GM13976 (cell line): ENCODE measurements around the gene AAMDC.

Experiments
- DNase-seq: peaks from one replicate; pipeline ENCODE4 v3.0.0; 2012; ENCODE audit warnings: low spot score
- CTCF ChIP-seq: IDR thresholded peaks from 2 replicates; pipeline ENCODE4 v1.5.1; 2012; ENCODE audit warnings: borderline replicate concordance, mild to moderate bottlenecking; ENCODE audit not compliant: insufficient read depth; ENCODE audit errors: extremely low read depth, missing control alignments, control extremely low read depth
- in situ Hi-C: fragments of 300-500 bp; cut with MboI; formaldehyde crosslinking; loops from one replicate; pipeline ENCODE4 v1.12.0; 2022; ENCODE audit warnings: low sequenced_read_pairs, mixed read lengths, inconsistent platforms; ENCODE audit not compliant: unreplicated experiment

AAMDC gene

GRCh38 chr11:77783025-77783424 lies 37.9 kb upstream of the AAMDC start:
- DNase-seq = no peak
- in situ Hi-C loops = no loop called here
- TF ChIP-seq CTCF = no peak

- in situ Hi-C loops = no loop called here
- no peak for DNase-seq
- TF ChIP-seq CTCF = no peak
These were observed 36.4 kb upstream of the AAMDC start for GRCh38 chr11:77784572-77784971.

GRCh38 chr11:77789061-77789730 lies 31.7 kb upstream of the AAMDC start:
- no peak for TF ChIP-seq CTCF
- in situ Hi-C loops = no loop called here
- DNase-seq = no peak

GRCh38 chr11:77789731-77790476 lies 31.0 kb upstream of the AAMDC start:
- in situ Hi-C loops = no loop called here

GRCh38 chr11:77791301-77791700 lies 29.6 kb upstream of the AAMDC start:
- no peak for DNase-seq
- TF ChIP-seq CTCF = no peak
- in situ Hi-C loops = no loop called here

More at GRCh38 chr11:77789731-77790476, 31.0 kb upstream of the AAMDC start:
- no peak for DNase-seq
- TF ChIP-seq CTCF = no peak

GRCh38 chr11:77793972-77794371 lies 27.0 kb upstream of the AAMDC start:
- in situ Hi-C loops = no loop called here
- no peak for TF ChIP-seq CTCF
- DNase-seq = no peak

- in situ Hi-C loops = no loop called here
- no peak for TF ChIP-seq CTCF
- DNase-seq = no peak
These were observed 21.6 kb upstream of the AAMDC start for GRCh38 chr11:77799338-77799737.
